AG04450 (cell line): ENCODE data around the gene EFNA1. TPM values are rescaled to one million over a fixed set of nuclear protein-coding genes. Genes with fewer than 3 reads are reported as not detected.
"Not testable (repeated sequence)": the region's sequence is repeated elsewhere in the genome, so short reads cannot be mapped to it uniquely, and the experiment has no call there.

ENCODE experiments used
- CTCF ChIA-PET: fragments of 300-600, 350-600 bp; formaldehyde crosslinking; extraction: SDS; loops from one replicate; lab custom pipeline; 2022; ENCODE audit warnings: antibody characterized with exemption, inconsistent platforms; lab: Charles Lee
- POLR2A ChIA-PET: fragments of 350-600 bp; formaldehyde crosslinking; extraction: SDS; loops from one replicate; lab custom pipeline; 2021; ENCODE audit warnings: antibody characterized with exemption, inconsistent platforms; lab: Yijun Ruan, JAX
- DNase-seq: peaks from one replicate; pipeline ENCODE4 v3.0.0-alpha.2; 2011; ENCODE audit warnings: low read depth, low spot score
- H3K27ac ChIP-seq: one replicate; pipeline ENCODE4 v1.5.1; 2012; ENCODE audit warnings: low read depth, low read length, control low read depth
- H3K27me3 ChIP-seq: one replicate; pipeline ENCODE4 v1.6.0; 2012; ENCODE audit warnings: low read length; ENCODE audit not compliant: control insufficient read depth, insufficient read depth
- H3K4me3 ChIP-seq: 2 replicates; pipeline ENCODE4 v1.5.1; 2011; ENCODE audit warnings: mild to moderate bottlenecking, low read depth, low read length, control low read depth
- H3K9me3 ChIP-seq: 2 replicates; pipeline ENCODE4 v1.5.1; 2012; ENCODE audit warnings: low read length; ENCODE audit not compliant: control insufficient read depth, insufficient read depth
- polyA plus RNA-seq: library from polyadenylated mRNA; depleted of rRNA; stranded (reverse); fragments of >200 nt; gene quantifications from 2 replicates; pipeline ENCODE4 v1.2.3, GENCODE V29; 2011
- TF ChIP-seq, protein P1 (sequence below): IDR thresholded peaks from 2 replicates; pipeline ENCODE4 v1.5.1; 2011; ENCODE audit warnings: low read depth, low read length, control low read depth, inconsistent platforms

Gene EFNA1
- polyA plus RNA-seq, 1 experiment, result 1.4 TPM

DNA sequence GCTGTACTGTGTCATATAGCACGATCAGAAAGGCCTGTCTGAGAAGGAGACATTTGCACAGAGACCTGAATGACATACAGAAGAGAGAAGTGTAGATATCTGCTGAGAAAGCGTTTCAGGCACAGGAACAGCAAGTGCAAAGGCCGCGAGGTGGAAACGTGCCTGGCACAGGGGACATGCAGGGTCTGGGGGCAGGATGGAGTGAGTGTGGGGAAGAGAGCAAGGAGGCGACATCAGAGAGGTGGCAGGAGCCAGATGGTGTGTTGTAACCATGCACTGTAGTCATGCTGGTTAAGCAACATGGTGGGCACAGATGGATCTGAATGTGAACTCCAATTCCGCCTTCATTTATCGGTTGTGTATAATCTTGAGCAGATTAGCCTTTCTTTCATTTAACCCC lies 32.5 kb downstream of the EFNA1 start:
- H3K27me3 ChIP-seq, result peaks cover 5% of the 10 kb centered on the region
- DNase-seq, result no peak
- CTCF ChIA-PET, result interaction anchor here (0.9 to 1.0 kb wide), 2 partner anchors 9 to 65 kb away, joined by 3 read pairs; no protein-coding TSS in a partner anchor
- H3K4me3 ChIP-seq, result no peak overlapping the region
- no peaks in the 10 kb centered on the region for H3K9me3 ChIP-seq
- no peak overlapping the region for H3K27ac ChIP-seq
- TF ChIP-seq, protein P1, sequence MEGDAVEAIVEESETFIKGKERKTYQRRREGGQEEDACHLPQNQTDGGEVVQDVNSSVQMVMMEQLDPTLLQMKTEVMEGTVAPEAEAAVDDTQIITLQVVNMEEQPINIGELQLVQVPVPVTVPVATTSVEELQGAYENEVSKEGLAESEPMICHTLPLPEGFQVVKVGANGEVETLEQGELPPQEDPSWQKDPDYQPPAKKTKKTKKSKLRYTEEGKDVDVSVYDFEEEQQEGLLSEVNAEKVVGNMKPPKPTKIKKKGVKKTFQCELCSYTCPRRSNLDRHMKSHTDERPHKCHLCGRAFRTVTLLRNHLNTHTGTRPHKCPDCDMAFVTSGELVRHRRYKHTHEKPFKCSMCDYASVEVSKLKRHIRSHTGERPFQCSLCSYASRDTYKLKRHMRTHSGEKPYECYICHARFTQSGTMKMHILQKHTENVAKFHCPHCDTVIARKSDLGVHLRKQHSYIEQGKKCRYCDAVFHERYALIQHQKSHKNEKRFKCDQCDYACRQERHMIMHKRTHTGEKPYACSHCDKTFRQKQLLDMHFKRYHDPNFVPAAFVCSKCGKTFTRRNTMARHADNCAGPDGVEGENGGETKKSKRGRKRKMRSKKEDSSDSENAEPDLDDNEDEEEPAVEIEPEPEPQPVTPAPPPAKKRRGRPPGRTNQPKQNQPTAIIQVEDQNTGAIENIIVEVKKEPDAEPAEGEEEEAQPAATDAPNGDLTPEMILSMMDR, result no peak
- POLR2A ChIA-PET, result no interaction called here

DNA sequence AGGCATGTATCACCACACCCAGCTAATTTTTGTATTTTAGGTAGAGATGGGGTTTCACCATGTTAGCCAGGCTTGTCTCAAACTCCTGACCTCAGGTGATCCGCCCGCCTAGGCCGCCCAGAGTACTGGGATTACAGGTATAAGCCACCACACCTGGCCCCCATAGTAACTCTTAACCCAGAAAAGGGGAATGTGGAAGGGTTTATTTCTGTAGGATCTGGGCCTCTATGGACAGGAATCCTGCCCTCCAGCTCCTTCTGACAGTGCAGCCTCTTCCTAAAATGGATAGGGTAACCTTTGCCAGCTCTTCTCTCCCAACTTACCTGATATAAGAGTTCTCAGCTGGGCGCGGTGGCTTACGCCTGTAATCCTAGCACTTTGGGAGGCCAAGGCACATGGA lies 35.0 kb downstream of the EFNA1 start:
- not testable (repeated sequence) for DNase-seq, H3K27me3 ChIP-seq, H3K9me3 ChIP-seq, H3K27ac ChIP-seq, H3K4me3 ChIP-seq
- POLR2A ChIA-PET, result interaction anchor here (0.8 kb wide), 1 partner anchor 11 kb away, joined by 7 read pairs; no protein-coding TSS in a partner anchor
- CTCF ChIA-PET, result interaction anchor here (0.7 to 12.4 kb wide), 3 partner anchors 10 to 72 kb away, joined by 6 to 317 read pairs (median 8); partner anchors contain the start of gene KRTCAP2

DNA sequence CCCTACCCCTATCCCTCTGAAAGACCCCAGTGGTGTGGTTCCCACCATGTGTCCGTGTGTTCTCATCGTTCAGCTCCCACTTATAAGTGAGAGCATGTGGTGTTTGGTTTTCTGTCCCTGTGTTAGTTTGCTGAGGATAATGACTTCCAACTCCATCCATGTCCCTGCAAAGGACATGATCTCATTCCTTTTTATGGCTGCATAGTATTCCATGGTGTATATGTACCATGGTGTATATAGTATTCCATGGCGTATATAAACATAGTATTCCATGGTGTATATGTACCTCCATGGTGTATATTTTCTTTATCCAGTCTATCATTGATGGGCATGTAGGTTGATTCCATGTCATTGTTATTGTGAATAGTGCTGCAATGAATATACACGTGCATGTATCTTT lies 36.1 kb downstream of the EFNA1 start:
- H3K9me3 ChIP-seq, DNase-seq, H3K27me3 ChIP-seq, H3K4me3 ChIP-seq, H3K27ac ChIP-seq, POLR2A ChIA-PET: not testable (repeated sequence)
- CTCF ChIA-PET, result interaction anchor here (1.2 to 12.4 kb wide), 3 partner anchors 9 to 73 kb away, joined by 4 to 317 read pairs (median 8); partner anchors contain the start of gene KRTCAP2

DNA sequence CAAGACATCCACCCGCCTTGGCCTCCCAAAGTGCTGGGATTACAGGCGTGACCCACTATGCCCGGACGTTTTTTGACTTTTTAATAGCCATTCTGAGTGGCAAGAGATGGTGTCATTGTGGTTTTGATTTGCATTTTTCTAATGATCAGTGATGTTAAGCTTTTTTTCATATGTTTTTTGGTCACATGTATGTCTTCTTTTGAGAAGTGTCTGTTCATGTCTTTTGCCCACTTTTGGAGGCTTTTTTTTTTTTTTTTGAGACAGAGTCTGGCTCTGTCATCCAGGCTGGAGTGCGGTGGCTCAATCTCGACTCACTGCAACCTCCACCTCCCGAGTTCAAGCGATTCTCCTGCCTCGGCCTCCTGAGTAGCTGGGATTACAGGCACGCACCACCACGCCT lies 36.9 kb downstream of the EFNA1 start:
- DNase-seq, H3K27ac ChIP-seq, H3K27me3 ChIP-seq, H3K4me3 ChIP-seq, POLR2A ChIA-PET, H3K9me3 ChIP-seq: not testable (repeated sequence)
- CTCF ChIA-PET, result interaction anchor here (1.2 to 12.4 kb wide), 2 partner anchors 30 to 74 kb away, joined by 4 to 317 read pairs; no protein-coding TSS in a partner anchor

DNA sequence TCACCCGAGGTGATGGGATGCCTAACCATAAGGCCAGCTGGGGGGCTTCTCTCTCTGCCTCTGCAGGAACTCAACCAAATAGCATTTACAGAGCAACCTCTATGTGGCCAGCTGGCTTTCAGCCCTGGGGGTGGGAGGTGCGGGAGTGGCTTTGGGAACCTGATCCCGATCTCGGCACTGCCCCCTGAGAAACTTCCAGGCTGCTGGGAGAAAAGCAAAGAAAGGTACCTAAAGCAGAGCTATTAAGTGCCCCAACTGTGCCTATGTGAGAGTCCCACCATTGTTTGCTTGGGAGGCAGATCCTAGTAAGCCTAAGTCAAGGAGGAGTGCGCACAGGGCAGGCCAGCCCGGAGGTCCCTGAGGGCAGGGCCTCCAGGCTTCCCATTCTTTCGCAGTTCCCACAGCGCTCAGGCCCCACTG lies 38.4 kb downstream of the EFNA1 start:
- no peaks in the 10 kb centered on the region for H3K27me3 ChIP-seq
- ChIA-PET POLR2A (no interaction called here), CTCF (interaction anchor here (0.6 to 12.4 kb wide), 6 partner anchors 10 to 81 kb away, joined by 3 to 317 read pairs (median 10); no protein-coding TSS in a partner anchor)
- no peak overlapping the region for H3K27ac ChIP-seq
- DNase-seq, result no peak
- H3K9me3 ChIP-seq, result no peaks in the 10 kb centered on the region
- TF ChIP-seq, protein P1, result no peak
- no peak overlapping the region for H3K4me3 ChIP-seq

DNA sequence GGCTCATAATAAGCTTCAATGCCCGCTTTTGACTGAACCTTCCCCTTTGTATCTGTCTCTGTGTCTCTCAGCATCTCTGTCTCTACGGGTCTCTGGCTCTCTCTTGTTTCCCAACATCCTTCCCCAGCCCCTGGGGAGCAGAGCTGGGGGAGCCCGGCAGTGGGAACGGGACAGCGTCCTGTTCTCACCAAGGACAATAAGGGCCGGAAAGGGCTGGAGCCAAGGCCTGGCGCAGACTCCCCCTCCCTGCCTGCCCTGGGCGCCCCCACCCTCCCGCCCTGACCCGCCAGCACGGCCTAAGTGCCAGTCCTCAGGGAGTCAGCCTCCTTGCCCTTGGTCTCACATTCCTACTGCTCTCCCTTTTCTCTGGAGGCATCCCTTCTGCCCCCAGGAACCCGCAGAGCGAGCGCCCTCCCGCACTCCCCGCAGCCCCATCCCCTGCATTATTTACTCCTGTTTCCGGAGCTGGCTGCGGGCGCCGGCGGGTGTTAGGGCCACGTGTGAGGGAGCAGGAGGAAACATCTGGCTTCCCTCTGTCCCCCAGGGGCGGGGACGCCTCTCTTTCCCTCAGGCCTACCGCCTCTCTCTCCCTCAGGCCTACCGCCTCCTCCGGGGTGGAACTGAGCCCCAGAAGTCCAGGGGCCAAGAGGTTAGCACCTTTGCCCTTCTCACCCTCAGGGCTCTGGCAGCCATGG lies 38.9 kb downstream of the EFNA1 start:
- Histone ChIP-seq H3K4me3 (no peak overlapping the region), H3K9me3 (no peaks in the 10 kb centered on the region), H3K27ac (no peak overlapping the region), H3K27me3 (no peaks in the 10 kb centered on the region)
- TF ChIP-seq, protein P1, result no peak
- DNase-seq, result no peak
- ChIA-PET POLR2A (interaction anchor here (1.5 kb wide), 1 partner anchor 75 kb away, joined by 7 read pairs; no protein-coding TSS in a partner anchor), CTCF (interaction anchor here (0.5 to 12.4 kb wide), 15 partner anchors 11 to 85 kb away, joined by 3 to 317 read pairs (median 7); partner anchors contain the start of gene DPM3)
